Mucosa of rectum (tissue), 2 donors: ENCODE results near the gene BBS12.
"Not testable (repeated sequence)": the region's sequence is repeated elsewhere in the genome, so short reads cannot be mapped to it uniquely, and the experiment has no call there.

ENCODE experiments used
- H3K27ac ChIP-seq, 2 donors: one replicate each; pipeline ENCODE4 v1.7.0; 2013; ENCODE audit warnings: inconsistent platforms in 2 of 2, low read depth in 2 of 2, low read length in 2 of 2
- H3K27me3 ChIP-seq, 2 donors: one replicate each; pipeline ENCODE4 v1.7.0; 2013; ENCODE audit warnings: low read length in 2 of 2; ENCODE audit not compliant: control insufficient read depth in 2 of 2, insufficient read depth in 2 of 2
- H3K36me3 ChIP-seq, 2 donors: one replicate each; pipeline ENCODE4 v1.7.0; 2013; ENCODE audit warnings: low read length in 2 of 2; ENCODE audit not compliant: control insufficient read depth in 2 of 2, insufficient read depth in 2 of 2
- H3K4me1 ChIP-seq, 2 donors: one replicate each; pipeline ENCODE4 v1.7.0; 2013; ENCODE audit warnings: low read length in 2 of 2, mild to moderate bottlenecking in 1 of 2; ENCODE audit not compliant: control insufficient read depth in 2 of 2, insufficient read depth in 2 of 2
- H3K4me3 ChIP-seq, 2 donors: one replicate each; pipeline ENCODE4 v1.7.0; 2013; ENCODE audit warnings: low read length in 2 of 2
- H3K9ac ChIP-seq, 2 donors: one replicate each; pipeline ENCODE4 v1.7.0; 2013; ENCODE audit warnings: low read length in 2 of 2, low read depth in 1 of 2, mild to moderate bottlenecking in 1 of 2
- H3K9me3 ChIP-seq, 2 donors: one replicate each; pipeline ENCODE4 v1.7.0; 2013; ENCODE audit warnings: low read length in 2 of 2; ENCODE audit not compliant: control insufficient read depth in 2 of 2
- donor health status: healthy.
- donor health status: Normal muscosa, but diverticular disease.

BBS12 gene

DNA sequence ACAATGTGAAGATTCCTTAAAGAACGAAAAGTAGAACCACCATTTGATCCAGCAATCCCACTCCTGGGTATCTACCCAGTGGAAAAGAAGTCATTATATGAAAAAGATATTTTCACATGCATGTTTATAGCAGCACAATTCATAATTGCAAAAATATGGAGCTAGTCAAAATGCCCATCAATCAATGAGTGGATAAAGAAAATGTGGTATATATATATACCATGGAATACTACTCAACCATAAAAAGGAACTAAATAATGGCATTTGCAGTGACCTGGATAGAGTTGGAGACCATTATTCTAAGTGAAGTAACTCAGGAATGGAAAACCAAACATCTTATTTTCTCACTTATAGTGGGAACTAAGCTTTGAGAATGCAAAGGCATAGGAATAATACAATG is 54.4 kb downstream of the BBS12 start:
- not testable (repeated sequence) for H3K9me3 ChIP-seq, H3K27ac ChIP-seq, H3K36me3 ChIP-seq, H3K4me1 ChIP-seq, H3K9ac ChIP-seq, H3K27me3 ChIP-seq, H3K4me3 ChIP-seq

DNA sequence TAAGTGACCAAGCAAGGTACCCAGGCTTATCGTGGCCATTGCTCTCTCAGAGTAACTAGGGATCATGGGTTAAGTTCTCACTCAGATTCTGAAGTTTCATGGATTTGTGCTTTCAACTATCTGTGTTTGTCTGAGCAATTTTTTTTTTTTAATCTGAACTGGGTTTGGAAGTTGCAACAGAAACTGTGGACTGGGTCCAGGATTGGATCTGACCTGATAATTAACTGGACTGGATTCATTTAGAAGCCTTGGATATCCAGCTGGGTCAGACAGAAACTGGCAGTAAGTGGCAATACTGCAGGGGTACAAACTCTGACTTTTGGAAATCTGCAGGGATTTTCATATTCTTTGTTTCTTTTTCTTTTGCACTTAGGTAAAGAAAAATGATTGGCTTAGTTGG is 55.4 kb downstream of the BBS12 start:
- Histone ChIP-seq H3K9me3 (no peaks in the 10 kb centered on the region), H3K27ac (no peak overlapping the region), H3K27me3 (no peaks in the 10 kb centered on the region), H3K36me3 (no peaks in the 10 kb centered on the region), H3K4me3 (no peak overlapping the region), H3K4me1 (no peaks in the 10 kb centered on the region), H3K9ac (no peak overlapping the region)

DNA sequence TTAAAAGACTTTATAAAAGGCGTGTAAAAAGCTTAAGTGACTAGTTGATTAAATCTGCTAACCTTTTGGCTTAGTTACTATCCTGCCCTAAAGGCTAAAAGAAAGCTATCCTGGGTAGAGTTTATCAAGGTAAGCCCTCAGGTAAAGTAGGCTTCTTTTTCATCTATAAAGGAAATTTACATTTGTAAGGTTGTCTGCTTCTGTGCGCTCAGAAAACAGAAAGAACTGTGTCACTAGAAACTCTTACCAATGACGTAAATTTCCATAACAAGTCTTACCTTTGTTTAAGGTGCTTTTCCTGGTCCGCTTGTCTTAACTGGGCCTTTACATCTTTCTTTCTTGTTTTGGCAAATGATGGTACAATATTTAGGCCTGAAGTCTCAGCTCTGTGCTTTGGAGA is 56.4 kb downstream of the BBS12 start:
- Histone ChIP-seq H3K4me1 (no peaks in the 10 kb centered on the region), H3K9ac (no peak overlapping the region), H3K27me3 (no peaks in the 10 kb centered on the region), H3K36me3 (no peaks in the 10 kb centered on the region), H3K27ac (no peak overlapping the region), H3K9me3 (no peaks in the 10 kb centered on the region), H3K4me3 (no peak overlapping the region)

DNA sequence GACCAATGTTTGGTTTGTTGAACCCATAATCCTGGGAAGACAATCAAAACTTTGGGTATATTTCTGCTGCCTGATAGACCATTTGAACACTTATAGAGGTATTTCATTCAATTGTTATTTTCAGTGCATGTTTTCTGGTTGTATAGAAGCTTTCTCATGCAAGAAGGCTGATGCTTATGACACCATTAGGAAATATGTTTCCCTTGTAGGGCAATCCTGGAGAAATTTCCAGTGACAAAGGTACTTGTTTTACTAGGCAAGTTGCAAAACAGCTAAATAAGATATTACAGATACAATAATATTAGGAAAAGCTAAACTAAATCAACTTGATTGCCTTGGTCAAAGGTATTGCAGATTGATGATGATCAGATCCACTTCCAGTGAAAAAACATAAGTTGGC is 61.3 kb downstream of the BBS12 start:
- H3K4me3 ChIP-seq = no peak overlapping the region
- no peaks in the 10 kb centered on the region for H3K9me3 ChIP-seq
- H3K9ac ChIP-seq = no peak overlapping the region
- H3K27ac ChIP-seq = no peak overlapping the region
- H3K27me3 ChIP-seq = no peaks in the 10 kb centered on the region
- H3K4me1 ChIP-seq = no peaks in the 10 kb centered on the region
- H3K36me3 ChIP-seq = no peaks in the 10 kb centered on the region
